Measurements from ENCODE around the gene DSCAML1. TPM values are rescaled to one million over a fixed set of nuclear protein-coding genes. Genes with fewer than 3 reads are reported as not detected.

Gene DSCAML1
- total and polyA plus RNA-seq, 10 of the 15 experiments (the other 5 are each of a cell fraction or from before 2014, with no cell fraction given) = 0.03 to 0.18 (median 0.06) TPM; not detected in 1

DNA sequence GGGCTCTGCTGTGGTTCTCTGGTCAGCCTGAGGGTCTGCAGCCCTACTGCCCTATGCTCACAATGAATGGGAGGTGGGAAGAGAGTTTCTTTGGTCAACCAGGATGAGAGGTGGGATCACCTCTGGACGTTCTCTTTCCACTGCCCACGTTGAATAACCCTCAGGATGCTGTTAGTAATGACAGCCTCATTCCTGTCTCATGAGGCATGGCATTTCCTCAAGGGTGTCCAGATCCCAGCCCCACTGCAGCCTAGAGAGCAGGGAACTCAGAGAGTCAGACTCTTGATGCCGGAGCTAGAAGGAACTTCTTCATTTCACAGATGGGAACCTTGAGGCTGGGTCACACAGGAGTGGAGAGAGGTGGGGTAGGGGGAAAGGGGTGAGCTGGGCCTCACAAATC, 273.3 kb downstream of the DSCAML1 start:
- TF ChIP-seq NR2C2 (IDR thresholded peaks at IDR 0.05; ENCODE audit: borderline replicate concordance, control insufficient read depth, insufficient read length, low read depth) (no peak), ETV6 (conservative IDR thresholded peaks at IDR 0.05 in 1 of 2, IDR thresholded peaks at IDR 0.05 in 1 of 2; ENCODE audit: borderline replicate concordance in 1 of 2, low read depth in 1 of 2) (no peak), TAF1 (IDR thresholded peaks at IDR 0.05; ENCODE audit: borderline replicate concordance, low read depth, low read length) (no peak), BCLAF1 (IDR thresholded peaks at IDR 0.05) (no peak), RAD51 (IDR thresholded peaks at IDR 0.05) (no peak), SMAD1 (IDR thresholded peaks at IDR 0.05; ENCODE audit: low read depth, partially characterized antibody) (no peak), GABPA (IDR thresholded peaks at IDR 0.05; ENCODE audit: low read depth) (no peak), KDM1A (IDR thresholded peaks at IDR 0.05; ENCODE audit: borderline replicate concordance) (no peak), SUZ12 (IDR thresholded peaks at IDR 0.05; ENCODE audit: unreplicated experiment) (no peak), JUNB (IDR thresholded peaks at IDR 0.05) (no peak), HSF1 (IDR thresholded peaks at IDR 0.05; ENCODE audit: low read depth, low read length) (no peak), ZNF274 (IDR thresholded peaks at IDR 0.05; ENCODE audit: insufficient read depth, insufficient read length) (no peak), RB1 (IDR thresholded peaks at IDR 0.05; ENCODE audit: borderline replicate concordance) (no peak)
- TF ChIP-seq, protein P1, sequence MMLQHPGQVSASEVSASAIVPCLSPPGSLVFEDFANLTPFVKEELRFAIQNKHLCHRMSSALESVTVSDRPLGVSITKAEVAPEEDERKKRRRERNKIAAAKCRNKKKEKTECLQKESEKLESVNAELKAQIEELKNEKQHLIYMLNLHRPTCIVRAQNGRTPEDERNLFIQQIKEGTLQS (IDR thresholded peaks at IDR 0.05; ENCODE audit: borderline replicate concordance, extremely low read depth, low read depth, low read length) = no peak
- intact Hi-C loops (cut with micrococcal nuclease; ENCODE audit: unreplicated experiment) = no loop called here
- Histone ChIP-seq H2AFZ (ENCODE audit: control insufficient read depth, low read depth, low read length) (no peak overlapping the region), H3K27me3 (replicated peaks in 1 of 2; ENCODE audit: control insufficient read depth in 2 of 2, insufficient read depth in 2 of 2, low read length in 1 of 2) (no peaks in the 10 kb centered on the region; a peak in 2 of 4 replicates), H3K9ac (ENCODE audit: control insufficient read depth, insufficient read depth, low read length) (no peak overlapping the region), H3K9me3 (replicated peaks; ENCODE audit: control insufficient read depth, insufficient read depth, low read length) (no peaks in the 10 kb centered on the region), H3K4me1 (ENCODE audit: control insufficient read depth, insufficient read depth, low read length) (no peaks in the 10 kb centered on the region), H3K36me3 (ENCODE audit: control insufficient read depth in 2 of 2, insufficient read depth in 2 of 2, low read length in 1 of 2) (no peaks in the 10 kb centered on the region), H4K20me1 (ENCODE audit: control insufficient read depth, insufficient read depth) (no peaks in the 10 kb centered on the region), H3K27ac (ENCODE audit: control insufficient read depth, insufficient read depth) (no peak overlapping the region), H3K4me2 (ENCODE audit: control insufficient read depth, insufficient read depth) (no peak overlapping the region), H3K4me3 (no peak overlapping the region), H3K79me2 (ENCODE audit: control insufficient read depth, insufficient read depth, low read length) (no peaks in the 10 kb centered on the region)
- 0% methylated on average over 3 of the region's 3 CpGs for WGBS (ENCODE audit: insufficient coverage, insufficient replicate concordance, low lambda C conversion rate, missing lambda C conversion rate)
- BruUV-seq (replicated peaks) = no TSS peak
- RAD21 ChIA-PET (ENCODE audit: unreplicated experiment) = no interaction called here
- FAIRE-seq = no peak
- ATAC-seq = no peak
- CTCF ChIA-PET = no interaction called here
- no peak for DNase-seq (ENCODE audit: low read depth, low spot score)
- POLR2A ChIA-PET = no interaction called here
- in situ Hi-C loops (cut with MboI) = no loop called here
- SMC1A ChIA-PET (ENCODE audit: uncharacterized antibody, unreplicated experiment) = no interaction called here

Data from GM12878 (cell line).